ENCODE data around the gene E2F4. TPM values are rescaled to one million over a fixed set of nuclear protein-coding genes. Genes with fewer than 3 reads are reported as not detected.
A peak's percentile ranks its signal among the peaks of the same experiment; 100 is the strongest.

Gene E2F4
- total and polyA plus RNA-seq, 9 of the 15 experiments (the other 6 are each of a cell fraction or from before 2014, with no cell fraction given): 9.7 to 139 (median 106) TPM

GRCh38 chr16:67184995-67185650 is 6.8 kb upstream of the E2F4 start (continued):
- TF ChIP-seq PYGO2 (tag; IDR thresholded peaks at IDR 0.05) (no peak), ZNF696 (CRISPR knock-in tag; conservative IDR thresholded peaks at IDR 0.05) (no peak), PTBP1 (IDR thresholded peaks at IDR 0.05; ENCODE audit: low read depth, low read length) (no peak), ZNF263 (CRISPR knock-in tag; IDR thresholded peaks at IDR 0.05; ENCODE audit: borderline replicate concordance) (peak; percentile 76; the same call in 1 of the 2 replicates), ARID3B (CRISPR knock-in tag; IDR thresholded peaks at IDR 0.05; ENCODE audit: borderline replicate concordance) (no peak), TCF7L2 (IDR thresholded peaks at IDR 0.05; ENCODE audit: low read depth, low read length) (no peak), PPARD (CRISPR knock-in tag; IDR thresholded peaks at IDR 0.05) (no peak), XRCC5 (IDR thresholded peaks at IDR 0.05; ENCODE audit: low read depth, low read length) (peak; percentile 93), SIN3A (IDR thresholded peaks at IDR 0.05; ENCODE audit: borderline replicate concordance in 2 of 2, control insufficient read depth in 1 of 2, low read depth in 2 of 2, low read length in 2 of 2) (peak; percentile 92 to 99), CTBP1 (IDR thresholded peaks at IDR 0.05; ENCODE audit: borderline replicate concordance) (peak; percentile 83; the same call in 1 of the 2 replicates), NCOA2 (IDR thresholded peaks at IDR 0.05; ENCODE audit: partially characterized antibody in 2 of 2) (no peak), VEZF1 (CRISPR knock-in tag; IDR thresholded peaks at IDR 0.05) (no peak), ATF6 (CRISPR knock-in tag; IDR thresholded peaks at IDR 0.05) (peak; percentile 66; the same call in 1 of the 2 replicates), EP300 (IDR thresholded peaks at IDR 0.05; ENCODE audit: low read length) (0 out of 2 replicates have a peak, but pooled peaks have one; percentile 29), ZKSCAN3 (CRISPR knock-in tag; IDR thresholded peaks at IDR 0.05) (no peak), RFX1 (IDR thresholded peaks at IDR 0.05) (no peak), NFIX (CRISPR knock-in tag; IDR thresholded peaks at IDR 0.05; ENCODE audit: low read depth) (no peak), ZNF436 (CRISPR knock-in tag; IDR thresholded peaks at IDR 0.05) (no peak), E2F6 (IDR thresholded peaks at IDR 0.05; ENCODE audit: borderline replicate concordance in 1 of 2, extremely low read depth in 1 of 2, insufficient read depth in 1 of 2, insufficient read length in 1 of 2, low read depth in 1 of 2, low read length in 1 of 2, poor library complexity in 1 of 2, severe bottlenecking in 1 of 2) (peak; percentile 16 to 18), GABPA (tag; conservative IDR thresholded peaks at IDR 0.05; ENCODE audit: low read depth) (no peak), ZNF124 (CRISPR knock-in tag; IDR thresholded peaks at IDR 0.05) (no peak), ZBTB1 (CRISPR knock-in tag; IDR thresholded peaks at IDR 0.05; ENCODE audit: borderline replicate concordance, low read depth) (peak; percentile 50; the same call in 1 of the 2 replicates)
